NCI-H1417 treated with DMSO at 0.1 percent for 48 hours (cell line): ENCODE data around the gene IDS.
A peak's percentile ranks its signal among the peaks of the same experiment; 100 is the strongest.
"Not testable (repeated sequence)": the region's sequence is repeated elsewhere in the genome, so short reads cannot be mapped to it uniquely, and the experiment has no call there.

Source experiments
- DNase-seq: peaks from one replicate; lab custom pipeline; 2025; lab: John Stamatoyannopoulos, UW

Gene IDS, protein sequence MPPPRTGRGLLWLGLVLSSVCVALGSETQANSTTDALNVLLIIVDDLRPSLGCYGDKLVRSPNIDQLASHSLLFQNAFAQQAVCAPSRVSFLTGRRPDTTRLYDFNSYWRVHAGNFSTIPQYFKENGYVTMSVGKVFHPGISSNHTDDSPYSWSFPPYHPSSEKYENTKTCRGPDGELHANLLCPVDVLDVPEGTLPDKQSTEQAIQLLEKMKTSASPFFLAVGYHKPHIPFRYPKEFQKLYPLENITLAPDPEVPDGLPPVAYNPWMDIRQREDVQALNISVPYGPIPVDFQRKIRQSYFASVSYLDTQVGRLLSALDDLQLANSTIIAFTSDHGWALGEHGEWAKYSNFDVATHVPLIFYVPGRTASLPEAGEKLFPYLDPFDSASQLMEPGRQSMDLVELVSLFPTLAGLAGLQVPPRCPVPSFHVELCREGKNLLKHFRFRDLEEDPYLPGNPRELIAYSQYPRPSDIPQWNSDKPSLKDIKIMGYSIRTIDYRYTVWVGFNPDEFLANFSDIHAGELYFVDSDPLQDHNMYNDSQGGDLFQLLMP

DNA sequence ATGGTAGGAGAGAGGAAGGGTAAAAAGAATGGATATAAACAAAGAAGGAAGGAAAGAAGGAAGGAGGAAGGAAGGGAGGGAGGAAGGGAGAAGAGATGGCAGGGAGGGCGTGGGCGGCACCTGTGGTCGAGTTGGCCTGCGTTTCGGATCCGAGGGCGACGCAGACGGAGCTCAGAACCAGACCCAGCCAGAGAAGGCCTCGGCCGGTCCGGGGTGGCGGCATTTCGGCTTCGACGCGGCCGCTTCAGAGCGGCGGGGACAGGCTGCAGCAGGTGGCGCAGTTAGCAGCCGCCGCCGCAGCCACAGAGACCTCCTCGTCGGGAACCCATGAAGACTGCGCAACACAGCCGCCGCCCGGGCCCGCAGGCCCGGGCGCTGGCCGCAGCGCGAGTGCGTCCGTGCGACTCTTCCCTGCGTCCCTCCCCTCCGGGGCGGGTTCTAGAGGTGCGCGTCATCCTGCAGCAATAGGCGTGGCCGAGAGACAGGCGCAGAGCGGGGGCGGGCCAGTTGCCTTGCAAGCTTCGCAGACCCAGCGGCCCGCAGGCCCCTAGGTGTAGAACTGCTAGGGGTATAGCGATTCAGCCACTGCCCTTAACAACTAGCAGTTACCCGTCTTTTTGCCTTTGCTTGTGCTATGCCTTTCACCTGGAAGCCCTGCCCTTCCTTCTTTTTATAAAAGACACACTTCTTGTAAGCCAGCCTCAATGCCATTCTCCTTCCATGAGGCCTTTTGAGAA is at the start of gene IDS:
Gene IDS, minus strand, starts transcription at position 392 of the 737 bp plus-strand sequence. Its CDS starts 169 bp downstream, at position 223.
- no peak for DNase-seq

DNA sequence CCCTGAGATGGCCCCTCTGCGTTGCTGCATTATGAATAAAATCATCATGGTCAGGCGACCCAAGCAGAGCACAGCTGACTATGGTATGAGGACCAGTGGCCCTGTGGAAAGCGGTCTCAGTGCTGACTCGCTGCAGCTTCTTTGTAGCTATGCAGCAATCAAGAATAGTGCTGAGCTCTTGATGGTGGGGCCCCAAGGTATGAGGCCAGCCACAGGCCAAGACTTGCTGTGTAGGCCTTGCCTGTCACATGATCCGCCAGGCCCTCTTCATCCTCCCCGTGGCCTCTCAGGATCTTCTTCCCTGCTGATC is 46.8 kb upstream of the IDS start:
- DNase-seq = not testable (repeated sequence)

DNA sequence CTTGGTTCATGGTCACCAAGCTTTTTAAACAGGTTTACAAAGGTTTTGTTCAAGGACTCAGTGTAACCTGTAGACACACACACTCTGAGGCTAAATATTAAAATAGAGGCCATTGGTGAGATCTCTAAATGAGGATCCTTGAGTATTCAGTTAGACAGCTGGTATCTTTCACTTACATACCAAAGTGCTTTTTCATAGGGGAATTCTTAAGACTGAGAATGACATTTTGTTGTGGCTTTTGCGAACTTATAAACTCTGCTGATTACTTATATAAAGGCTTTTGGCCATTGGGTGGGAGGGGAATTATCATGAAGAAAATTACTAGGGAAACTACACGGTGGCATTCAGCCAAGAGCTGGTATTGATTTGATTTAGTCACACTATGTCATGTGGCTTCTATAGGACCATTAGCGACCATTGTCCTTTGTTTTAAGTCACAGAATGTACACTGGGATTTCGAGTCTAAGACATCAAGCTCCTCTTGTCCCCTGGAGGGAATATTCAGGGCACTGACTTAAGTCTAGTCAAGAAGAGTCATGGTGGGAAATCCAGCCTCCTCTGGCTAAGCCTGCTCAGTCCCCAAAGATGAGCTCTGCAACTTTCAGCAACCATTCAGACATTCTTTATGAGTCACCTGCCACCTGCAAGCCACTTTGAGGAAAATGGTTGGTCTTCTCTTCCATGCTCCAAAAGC is 46.3 kb upstream of the IDS start:
- DNase-seq = not testable (repeated sequence)

DNA sequence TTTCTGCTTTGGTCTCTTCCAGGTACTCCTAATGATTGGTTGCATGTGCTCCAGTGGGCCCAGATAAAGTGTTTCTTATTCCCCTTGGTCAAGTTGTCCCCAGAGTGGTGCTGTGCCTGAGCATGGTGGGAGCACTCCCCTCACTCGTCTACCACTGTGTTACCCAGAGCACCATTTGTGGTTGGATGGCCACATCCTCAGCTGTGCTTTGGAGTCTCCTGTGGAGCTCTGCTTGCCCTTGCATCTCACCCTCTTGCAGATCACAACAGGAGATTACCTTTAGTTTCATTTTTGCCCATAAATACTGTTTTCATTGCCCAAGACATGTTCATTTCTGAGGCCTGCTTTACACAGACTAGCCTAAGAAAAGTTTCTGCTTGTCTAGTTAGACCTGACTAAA is 45.3 kb upstream of the IDS start:
- not testable (repeated sequence) for DNase-seq

DNA sequence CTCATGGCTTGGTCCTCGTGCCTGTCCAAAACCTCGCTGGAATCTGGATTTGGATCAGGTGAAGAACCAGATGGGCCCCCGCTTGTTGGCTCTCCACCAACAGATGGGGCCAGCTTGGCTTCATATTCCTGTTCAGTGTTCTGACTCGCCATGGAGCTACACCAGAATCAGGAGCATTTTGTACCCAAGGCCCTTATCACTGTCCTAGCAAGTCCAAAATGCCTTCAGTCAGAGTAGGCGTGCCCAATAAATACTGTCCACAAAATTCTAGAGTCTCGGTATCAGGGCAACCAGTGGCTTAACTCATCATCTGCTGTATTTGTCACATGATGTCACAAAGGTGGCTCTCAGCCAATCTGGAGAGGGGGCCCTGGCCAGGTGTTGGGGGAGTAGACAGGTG is 44.6 kb upstream of the IDS start, which contains the start of gene HSFX3:
Gene HSFX3, minus strand, starts transcription at position 224 of the 400 bp plus-strand sequence. Its CDS starts 72 bp downstream, at position 152.
- not testable (repeated sequence) for DNase-seq

DNA sequence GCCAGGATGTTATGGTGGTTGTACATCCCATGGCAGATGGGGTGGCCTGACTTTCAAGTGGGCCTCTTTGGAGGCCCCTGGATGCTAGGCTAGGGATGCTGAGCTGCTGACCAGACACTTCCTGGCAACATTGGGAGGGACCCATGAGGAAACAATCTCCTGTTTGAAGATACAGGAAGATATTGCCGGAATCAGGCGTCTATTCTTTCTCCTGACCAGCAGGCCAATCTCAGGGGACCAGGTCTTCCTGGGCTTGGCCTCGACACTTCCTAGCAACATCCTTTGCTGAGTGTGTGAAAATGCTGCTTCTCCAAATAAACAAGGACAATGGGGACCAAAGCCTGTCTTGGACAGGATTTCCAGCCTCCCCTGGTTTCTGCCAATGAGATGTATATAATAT is 42.7 kb upstream of the IDS start:
- not testable (repeated sequence) for DNase-seq

DNA sequence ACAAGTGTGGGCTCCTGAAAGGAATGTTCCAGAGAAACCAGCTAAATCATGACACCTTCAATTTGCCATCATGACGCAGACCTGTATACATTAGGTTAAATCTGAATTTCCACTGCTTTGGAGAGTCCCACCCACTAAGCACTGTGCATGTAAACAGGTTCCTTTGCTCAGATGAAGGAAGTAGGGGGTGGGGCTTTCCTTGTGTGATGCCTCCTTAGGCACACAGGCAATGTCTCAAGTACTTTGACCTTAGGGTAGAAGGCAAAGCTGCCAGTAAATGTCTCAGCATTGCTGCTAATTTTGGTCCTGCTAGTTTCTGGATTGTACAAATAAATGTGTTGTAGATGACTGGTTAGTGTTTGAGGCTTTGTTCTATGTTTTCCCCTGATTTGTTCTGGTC is 41.9 kb upstream of the IDS start:
- DNase-seq = not testable (repeated sequence)

DNA sequence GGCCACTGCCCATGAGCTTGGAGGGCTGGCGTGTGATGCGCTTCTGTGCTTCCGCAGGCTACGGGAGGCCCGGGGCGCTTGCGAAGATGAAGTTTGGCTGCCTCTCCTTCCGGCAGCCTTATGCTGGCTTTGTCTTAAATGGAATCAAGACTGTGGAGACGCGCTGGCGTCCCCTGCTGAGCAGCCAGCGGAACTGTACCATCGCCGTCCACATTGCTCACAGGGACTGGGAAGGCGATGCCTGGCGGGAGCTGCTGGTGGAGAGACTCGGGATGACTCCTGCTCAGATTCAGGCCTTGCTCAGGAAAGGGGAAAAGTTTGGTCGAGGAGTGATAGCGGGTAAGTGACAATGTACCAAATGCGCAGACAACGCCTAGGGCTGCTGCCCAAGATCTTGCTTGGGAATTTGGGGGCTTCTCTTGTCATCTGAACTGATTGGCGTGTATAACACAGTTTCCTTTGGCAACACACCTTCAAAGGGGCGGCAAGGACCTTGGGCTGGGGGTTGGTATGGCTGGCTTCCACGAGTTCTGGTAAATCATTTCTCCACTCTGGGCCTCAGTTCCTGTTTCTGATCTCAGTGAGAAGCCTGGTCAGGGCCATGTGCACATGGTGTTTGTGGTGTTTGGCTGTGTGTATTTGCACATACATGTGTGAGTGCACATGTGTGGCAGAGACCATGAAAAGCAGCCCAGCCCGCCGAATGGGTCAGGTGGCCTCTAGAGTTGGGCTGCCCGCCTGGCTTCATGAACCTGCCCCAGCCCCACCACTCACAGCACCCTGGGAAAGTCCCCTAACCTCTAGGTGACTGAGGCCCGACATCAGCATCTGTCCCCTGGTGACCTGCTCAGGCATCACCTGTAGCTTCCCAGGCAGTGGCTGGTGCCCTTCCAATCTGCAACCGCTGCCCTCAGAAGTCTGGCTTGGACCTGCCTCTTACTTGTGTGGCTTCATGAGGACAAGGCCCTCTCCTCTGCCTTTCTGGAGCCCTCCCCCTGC is 40.7 kb upstream of the IDS start:
- DNase-seq = not testable (repeated sequence)

DNA sequence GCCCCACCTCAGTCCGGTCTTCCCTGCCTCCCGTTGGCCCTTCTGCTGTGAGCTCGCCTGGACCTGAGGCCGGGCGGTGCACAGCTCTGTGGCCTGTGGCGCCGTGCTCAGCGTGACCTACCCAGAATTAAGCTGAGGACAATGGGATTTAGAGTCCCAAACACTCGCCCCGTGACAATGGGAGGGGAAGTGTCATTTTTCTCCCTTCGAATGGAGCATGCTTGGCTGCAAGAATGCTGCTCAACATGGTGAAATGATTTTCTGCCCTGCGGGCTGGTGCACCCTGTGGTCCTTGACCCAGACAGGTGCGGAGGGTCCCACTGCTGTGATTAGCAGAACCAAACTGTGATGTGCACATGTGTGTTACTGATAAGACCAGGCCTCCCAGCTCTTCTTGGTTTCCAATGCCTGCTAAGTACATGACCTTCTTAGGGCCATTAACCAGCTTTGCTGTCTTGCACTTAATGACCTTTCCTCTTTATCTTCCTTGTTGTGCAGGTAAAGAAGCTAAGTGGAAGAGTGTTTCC is 36.5 kb upstream of the IDS start:
- DNase-seq = no peak

DNA sequence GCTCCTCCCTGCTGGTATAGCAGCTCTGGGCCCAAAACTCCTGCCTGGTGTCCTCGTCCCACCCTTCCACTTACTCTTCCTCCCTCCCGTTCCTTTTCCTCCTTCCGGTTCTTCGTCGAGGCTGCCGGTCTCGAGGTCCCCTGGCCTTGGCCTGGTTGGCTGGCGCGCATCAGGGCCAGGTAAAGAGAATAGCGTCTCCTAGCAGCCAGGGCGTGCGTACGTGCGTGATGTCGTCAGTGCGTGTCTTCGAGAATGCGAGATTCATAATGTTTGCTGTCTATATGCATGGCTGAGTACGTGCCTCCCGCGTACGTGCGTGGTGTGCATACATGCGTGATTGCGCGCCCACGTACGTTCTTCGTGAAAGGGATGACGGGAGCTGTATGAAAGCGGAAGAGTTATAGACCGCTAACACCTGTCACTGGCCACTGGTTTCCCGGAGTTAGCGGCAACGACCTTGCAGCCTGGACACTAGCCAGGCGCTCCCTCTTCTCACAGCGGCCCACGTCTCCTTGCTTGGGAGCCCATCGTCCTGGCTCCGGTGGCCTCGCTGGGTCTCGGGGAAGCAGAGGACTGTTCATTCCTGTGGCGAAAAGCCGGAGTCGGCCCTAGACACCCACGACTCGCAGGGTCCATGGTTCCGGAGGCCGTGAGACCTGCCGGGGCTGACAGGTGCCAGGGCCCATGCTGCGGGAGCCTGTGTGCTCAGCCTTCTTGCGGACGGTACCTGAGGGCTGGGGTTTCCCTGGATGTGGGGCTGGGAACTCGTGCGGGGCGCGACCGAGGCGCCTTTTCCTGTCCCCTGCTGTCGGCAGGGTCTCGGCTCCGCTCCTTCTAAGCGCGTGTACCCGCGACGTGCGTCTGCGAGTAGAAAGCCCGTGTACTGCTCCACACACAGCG is 35.8 kb upstream of the IDS start, which contains the start of gene EOLA1:
Gene EOLA1, plus strand, starts transcription at position 392 of the 900 bp plus-strand sequence. CDS start 4,619 bp downstream, outside the sequence.
- DNase-seq = peak; percentile 82

DNA sequence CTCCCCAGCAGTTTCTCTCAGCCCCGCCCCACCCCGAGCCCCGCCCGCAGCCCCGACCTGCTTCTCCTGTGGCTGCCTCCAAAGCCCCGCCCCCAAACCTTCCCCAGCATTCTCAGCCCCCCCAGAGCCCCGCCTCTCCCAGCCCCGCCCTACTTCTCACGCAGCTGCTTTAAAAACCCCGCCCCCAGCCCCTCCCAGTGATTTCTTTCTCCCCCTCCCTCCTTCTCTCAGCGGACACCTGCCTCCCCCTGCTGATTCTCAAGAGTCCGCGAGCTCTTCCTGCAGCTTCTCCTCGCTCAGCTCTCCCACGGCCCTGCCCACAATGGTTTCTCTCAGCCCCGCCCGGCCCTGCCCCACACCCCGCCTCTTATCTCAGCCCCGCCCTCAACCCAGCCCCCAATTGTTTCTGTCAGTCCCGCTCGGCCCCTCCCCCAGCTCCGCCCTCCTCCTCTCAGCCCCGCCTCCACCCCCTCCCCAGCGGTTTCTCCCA is 35.1 kb upstream of the IDS start:
- peak; percentile 55 for DNase-seq

DNA sequence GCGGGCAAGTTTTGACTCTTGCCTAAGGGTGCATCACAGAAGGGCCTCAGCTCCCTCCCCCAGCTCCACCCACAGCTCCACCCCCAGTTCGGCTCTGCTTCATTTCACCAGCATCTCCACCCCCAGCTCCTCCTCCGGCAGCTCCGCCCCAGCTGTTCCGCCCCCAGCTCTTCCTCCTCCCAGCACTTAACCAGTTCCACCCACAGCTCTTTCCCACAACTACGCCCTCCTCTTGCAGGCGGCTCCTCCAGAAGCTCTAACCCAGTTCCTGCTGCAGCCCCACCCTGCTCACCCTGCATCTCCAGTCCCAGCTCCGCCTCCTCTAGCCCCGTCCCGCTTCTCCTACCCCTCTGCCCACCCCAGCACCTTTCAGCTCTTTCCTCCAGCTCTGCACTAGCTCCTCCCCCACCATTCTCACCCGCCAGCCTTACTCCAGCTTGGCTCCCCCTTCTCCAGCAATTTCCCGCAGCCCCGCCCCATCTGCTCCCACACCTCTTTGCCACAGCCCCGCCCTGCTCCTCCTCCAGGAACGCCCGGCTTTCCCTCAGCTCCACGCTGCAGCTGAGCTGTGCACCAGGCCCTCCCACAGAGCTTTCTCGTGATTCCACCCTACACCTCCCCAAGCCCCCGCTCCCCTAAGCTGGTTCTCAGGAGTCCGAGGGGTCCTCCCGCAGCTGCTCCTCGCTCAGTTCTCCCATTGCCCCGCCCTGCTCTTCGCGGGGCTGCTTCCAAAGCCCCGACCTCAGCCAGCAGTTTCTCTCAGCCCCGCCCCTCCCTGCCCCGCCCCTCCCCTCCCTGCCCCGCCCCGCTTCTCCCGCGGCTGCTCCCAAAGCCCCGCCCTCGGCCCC is 34.4 kb upstream of the IDS start:
- DNase-seq = peak; percentile 70

DNA sequence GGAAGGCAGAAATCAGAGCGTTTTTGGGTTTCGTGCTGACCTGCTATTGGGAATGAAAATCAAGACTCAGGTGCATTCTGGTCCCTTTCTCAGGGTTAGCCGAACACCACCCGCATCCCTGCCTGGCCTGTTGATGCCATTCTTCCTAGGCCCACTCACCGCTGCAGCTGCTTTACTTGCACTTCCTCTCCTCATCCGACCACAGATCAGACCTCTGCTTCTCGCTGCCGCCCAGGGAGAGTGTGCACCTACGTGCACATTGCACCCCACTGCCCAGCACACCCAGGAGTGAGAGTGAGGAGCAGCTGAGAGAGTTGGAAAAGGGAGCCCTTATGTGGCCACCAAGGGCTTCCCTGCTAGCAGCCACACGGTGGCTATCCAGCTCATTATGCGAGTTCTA is 32.4 kb upstream of the IDS start:
- not testable (repeated sequence) for DNase-seq

DNA sequence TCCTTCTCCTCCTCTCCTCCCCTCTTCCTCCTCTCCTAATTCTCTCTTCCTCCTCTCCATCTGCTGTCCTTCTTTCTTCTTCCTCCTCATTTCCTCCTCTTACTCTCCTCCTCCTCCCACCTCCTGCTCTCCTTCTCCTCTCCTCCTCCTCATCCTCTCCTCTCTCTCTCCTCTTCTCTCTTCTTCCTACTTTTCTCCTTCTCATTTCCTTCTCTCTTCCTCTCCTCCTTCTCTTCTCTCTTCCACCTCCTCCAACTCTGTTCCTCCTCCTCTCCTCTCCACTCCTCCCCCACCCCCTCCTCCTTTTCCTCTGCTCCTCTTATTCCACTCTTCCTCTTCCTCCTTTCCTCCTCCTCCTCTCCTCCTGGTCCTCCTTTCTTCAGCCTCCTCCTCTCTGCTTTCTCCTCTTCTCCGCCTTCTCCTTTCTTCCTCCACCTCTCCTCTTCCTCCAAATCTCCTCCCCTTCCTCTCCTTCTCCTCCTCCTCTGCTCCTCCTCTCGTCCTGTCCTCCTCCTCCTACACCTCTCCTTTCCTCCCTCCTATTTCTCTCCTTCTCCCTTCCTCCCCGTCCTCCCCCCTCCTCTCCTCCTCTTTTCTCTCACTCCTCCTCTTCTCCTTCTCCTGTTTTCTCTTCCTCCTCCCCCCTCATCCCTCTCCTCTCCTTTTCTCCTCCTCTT is 30.0 kb upstream of the IDS start:
- DNase-seq = not testable (repeated sequence)

DNA sequence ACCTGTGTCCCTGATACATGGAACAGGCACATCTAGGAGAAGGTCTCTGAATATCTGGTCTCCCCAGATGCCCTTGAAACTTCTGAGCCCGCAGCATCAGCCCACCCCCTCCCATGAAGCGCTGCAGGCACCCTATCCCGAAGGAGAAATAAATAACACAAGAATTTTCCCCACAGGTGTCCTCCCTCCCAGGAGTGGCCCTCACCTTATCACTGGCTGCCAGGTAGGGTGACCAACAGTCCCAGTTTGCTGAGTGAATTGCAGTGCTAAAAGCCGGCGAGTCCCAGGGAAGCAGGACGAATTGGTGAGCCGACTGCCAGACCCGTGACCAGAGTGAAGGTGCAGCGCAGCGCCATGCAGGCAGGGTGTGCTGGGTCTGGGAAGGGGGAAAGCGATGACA is 28.9 kb upstream of the IDS start:
- DNase-seq = not testable (repeated sequence)

DNA sequence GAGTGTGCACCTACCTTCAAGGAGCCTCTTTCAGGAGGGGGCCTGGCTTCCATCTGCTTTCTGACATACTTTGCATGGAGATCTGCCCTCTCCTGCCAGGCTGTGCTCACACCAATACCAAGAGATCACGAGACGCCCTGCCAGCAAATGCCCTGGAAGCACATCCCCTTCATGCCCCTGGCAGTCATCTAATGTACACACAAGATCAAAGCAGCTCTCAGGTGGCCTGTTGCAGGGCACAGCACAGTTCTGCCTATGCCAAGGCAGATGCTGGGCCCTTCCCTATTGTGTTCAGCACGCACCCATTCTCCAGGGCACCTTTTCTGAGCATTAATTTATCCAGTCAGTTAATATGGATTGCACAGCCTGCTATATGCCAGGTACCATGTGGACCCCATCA is 27.8 kb upstream of the IDS start:
- DNase-seq = not testable (repeated sequence)

DNA sequence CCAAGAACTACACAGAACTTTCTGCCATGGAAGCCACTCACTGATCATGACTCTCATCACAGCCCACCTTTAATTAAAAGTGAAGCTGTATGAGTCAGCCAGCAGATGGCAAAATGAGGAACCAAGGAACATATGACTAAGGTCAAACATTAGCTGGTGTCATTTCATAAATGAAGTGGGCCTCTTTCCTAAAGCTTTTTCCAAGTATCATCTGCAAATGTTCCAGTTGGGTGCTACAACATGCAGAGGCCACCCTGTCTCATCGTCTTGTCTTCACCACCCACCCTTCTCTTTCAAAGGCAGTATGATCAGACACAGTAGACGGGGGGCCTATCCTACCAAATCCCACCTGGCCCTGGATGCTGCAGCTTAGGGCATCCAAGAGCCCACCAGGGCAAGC is 26.5 kb upstream of the IDS start:
- no peak for DNase-seq

DNA sequence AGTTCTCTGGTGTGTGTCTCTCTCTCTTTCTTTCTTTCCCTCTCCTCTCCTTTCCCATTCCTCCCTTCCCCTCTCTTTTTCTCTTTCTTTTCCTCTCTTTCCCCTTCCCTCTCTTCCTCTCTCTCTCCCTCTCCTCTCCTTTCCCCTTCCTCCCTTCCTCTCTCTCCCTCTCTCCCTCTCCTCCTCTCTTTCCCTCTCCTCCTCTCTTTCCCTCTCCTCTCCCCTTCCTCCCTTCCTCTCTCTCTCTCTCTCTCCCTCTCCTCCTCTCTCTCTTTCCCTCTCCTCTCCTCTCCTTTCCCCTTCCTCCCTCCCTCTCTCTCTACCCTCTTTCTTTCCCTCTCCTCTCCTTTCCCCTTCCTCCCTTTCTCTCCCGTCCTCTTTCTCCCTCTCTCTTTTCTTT is 23.3 kb upstream of the IDS start:
- no peak for DNase-seq
